Measurements from ENCODE around the gene PRKCD.

Gene PRKCD

GRCh38 chr3:53168175-53168923, 7.3 kb downstream of the PRKCD start:
- no peak for TF ChIP-seq CTCF (conservative IDR thresholded peaks at IDR 0.05; ENCODE audit: low read depth, low read length)
- H3K4me3 ChIP-seq (ENCODE audit: low read depth, low read length), result no peak overlapping the region
- DNase-seq (ENCODE audit: low read depth), result no peak

DNA sequence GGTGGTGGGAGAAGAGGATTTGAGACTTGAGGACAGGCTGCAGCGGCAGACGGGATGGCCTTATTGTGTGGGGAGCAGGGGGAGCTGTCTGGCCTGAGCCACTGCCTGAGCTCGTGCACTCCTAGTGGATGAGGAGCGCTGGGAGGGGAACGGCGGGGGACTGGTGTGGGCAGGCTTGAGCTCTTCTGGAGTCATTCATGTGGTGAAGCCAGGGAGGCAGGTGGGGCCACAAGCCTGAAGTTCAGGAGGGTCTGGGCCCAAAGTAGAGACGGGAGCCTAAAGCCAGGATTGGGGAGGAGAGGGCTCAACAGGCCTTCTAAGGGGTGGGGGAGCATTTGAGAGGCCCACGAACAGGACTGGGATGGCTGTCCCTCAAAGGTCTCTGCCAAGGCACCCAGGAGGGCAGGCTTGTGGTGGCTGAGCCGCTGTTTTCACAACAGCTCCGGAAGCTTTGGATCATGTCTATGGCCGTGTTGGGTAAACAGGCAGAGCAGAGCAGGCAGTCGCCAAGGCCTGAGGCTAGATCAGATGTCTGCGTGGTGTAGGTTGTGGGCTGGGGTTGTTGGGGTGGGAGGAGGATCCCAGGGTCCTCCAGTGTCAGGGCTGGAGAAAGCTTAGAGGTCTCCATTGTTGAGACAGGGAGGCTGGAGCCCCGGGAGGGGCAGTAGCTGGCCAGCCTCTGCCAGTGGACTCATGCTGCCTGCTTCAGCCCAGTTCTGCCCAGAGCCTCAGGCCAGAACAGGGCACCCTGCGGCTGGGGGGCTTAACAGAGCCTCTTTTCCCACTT, 8.2 kb downstream of the PRKCD start:
- peak; percentile 41 for DNase-seq (ENCODE audit: low read depth)
- no peak for TF ChIP-seq CTCF (conservative IDR thresholded peaks at IDR 0.05; ENCODE audit: low read depth, low read length)
- H3K4me3 ChIP-seq (ENCODE audit: low read depth, low read length), result no peak overlapping the region

GRCh38 chr3:53169832-53170324, 8.9 kb downstream of the PRKCD start:
- no peak for TF ChIP-seq CTCF (conservative IDR thresholded peaks at IDR 0.05; ENCODE audit: low read depth, low read length)
- DNase-seq (ENCODE audit: low read depth), result no peak
- H3K4me3 ChIP-seq (ENCODE audit: low read depth, low read length), result no peak overlapping the region

GRCh38 chr3:53170325-53171063, 9.5 kb downstream of the PRKCD start:
- no peak for TF ChIP-seq CTCF (conservative IDR thresholded peaks at IDR 0.05; ENCODE audit: low read depth, low read length)
- H3K4me3 ChIP-seq (ENCODE audit: low read depth, low read length), result no peak overlapping the region
- peak; percentile 31 for DNase-seq (ENCODE audit: low read depth)

GRCh38 chr3:53171064-53171418, 10.0 kb downstream of the PRKCD start:
- H3K4me3 ChIP-seq (ENCODE audit: low read depth, low read length), result no peak overlapping the region
- no peak for DNase-seq (ENCODE audit: low read depth)
- no peak for TF ChIP-seq CTCF (conservative IDR thresholded peaks at IDR 0.05; ENCODE audit: low read depth, low read length)

DNA sequence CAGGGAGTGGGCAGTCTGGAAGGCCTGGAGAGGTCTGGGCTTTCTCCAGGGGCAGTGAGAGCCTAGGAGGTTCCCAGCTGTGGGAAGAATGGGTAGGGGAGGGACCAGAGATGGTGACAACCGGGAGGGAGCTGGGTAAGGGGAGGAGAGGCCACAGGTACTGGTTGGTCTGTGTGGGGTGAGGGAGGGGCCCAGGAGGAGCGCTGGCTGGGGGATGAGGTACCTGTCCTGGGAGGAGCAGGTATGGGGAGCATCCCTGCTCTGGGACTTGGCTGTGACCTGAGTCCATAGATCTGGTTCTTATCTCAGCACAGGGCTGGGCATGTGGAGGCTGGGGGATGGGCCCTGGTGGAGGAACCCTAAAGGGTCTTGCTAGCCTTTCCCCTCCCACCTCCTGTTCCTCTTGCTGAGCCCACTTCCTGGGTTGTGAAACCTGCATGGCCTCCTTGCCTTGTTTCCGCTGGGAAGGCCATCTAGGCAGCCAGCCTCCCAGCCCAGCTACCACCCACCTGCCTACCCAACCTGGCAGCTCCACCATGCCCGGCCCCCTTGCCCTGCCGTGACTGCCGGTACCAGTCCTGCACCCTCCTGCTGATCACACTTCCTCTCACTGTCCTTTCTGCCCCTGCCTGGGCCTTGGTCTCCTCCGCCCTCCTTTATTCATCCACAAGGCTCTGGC, 11.0 kb downstream of the PRKCD start:
- H3K4me3 ChIP-seq (ENCODE audit: low read depth, low read length), result no peak overlapping the region
- DNase-seq (ENCODE audit: low read depth), result no peak
- TF ChIP-seq CTCF (conservative IDR thresholded peaks at IDR 0.05; ENCODE audit: low read depth, low read length), result no peak
